K562 (cell line): ENCODE measurements around the gene FIGNL1. TPM values are rescaled to one million over a fixed set of nuclear protein-coding genes. Genes with fewer than 3 reads are reported as not detected.
A peak's percentile ranks its signal among the peaks of the same experiment; 100 is the strongest.

Source experiments
- ZBTB12 ChIP-seq: fragments of 250-450 bp; sonication (Bioruptor Pico); IDR thresholded peaks from 2 replicates; pipeline ENCODE4 v1.4.0; 2020
- ZNF217 ChIP-seq: sonication (generic); formaldehyde crosslinking; IDR thresholded peaks from 2 replicates; pipeline ENCODE4 v1.8.0; 2022; ENCODE audit warnings: mild to moderate bottlenecking, missing genetic modification reagents
- ZNF561 ChIP-seq: fragments of 450-650 bp; formaldehyde crosslinking; conservative IDR thresholded peaks from 2 replicates; pipeline ENCODE4 v1.4.0; 2020; ENCODE audit warnings: mild to moderate bottlenecking, moderate library complexity
- polyA plus RNA-seq, 8 experiments: library from polyadenylated mRNA; depleted of rRNA in 4 of 8; stranded (reverse) in 5 of 8; unstranded in 3 of 8; fragments of >200 nt; fragmentation: Nextera tagmentation in 2 of 8; fragmentation: Illumina TruSeq in 1 of 8; extraction: Ambion mirVana in 2 of 8; extraction: Trizol in 1 of 8; gene quantifications; 2 replicates each; pipeline versions ENCODE4 v1.2.1 to v1.2.3, GENCODE V29; 2011 to 2014; ENCODE audit warnings: inconsistent platforms in 1 of 8, missing spikeins in 1 of 8
- total RNA-seq, 7 experiments: library from RNA; depleted of rRNA in 6 of 7; stranded (reverse); fragments of >200 nt in 6 of 7; fragmentation: Illumina TruSeq in 2 of 7; extraction: Trizol in 2 of 7; gene quantifications; 2 replicates each; pipeline versions ENCODE4 v1.2.1 to v1.2.3, GENCODE V29; 2011 to 2021; ENCODE audit warnings: low replicate concordance in 1 of 7
- TF ChIP-seq, protein P1 (sequence below): fragments of 450-650 bp; IDR thresholded peaks from 2 replicates; pipeline ENCODE4 v1.6.1; 2017; ENCODE audit warnings: antibody characterized with exemption, mild to moderate bottlenecking
- TF ChIP-seq, protein P2 (sequence below): sonication (generic); formaldehyde crosslinking; IDR thresholded peaks from 2 replicates; pipeline ENCODE4 v1.8.1; 2023; ENCODE audit warnings: mild to moderate bottlenecking, missing genetic modification reagents, moderate library complexity
- TF ChIP-seq, protein P3 (sequence below): sonication (generic); formaldehyde crosslinking; IDR thresholded peaks from 2 replicates; pipeline ENCODE4 v1.8.1; 2023; ENCODE audit warnings: missing genetic modification reagents, mild to moderate bottlenecking, borderline replicate concordance
- TF ChIP-seq, protein P4 (sequence below), 2 experiments: fragments of 150-350 bp in 1 of 2; IDR thresholded peaks; 2 replicates each; pipeline ENCODE4 v1.6.1; 2012 to 2016; ENCODE audit warnings: low read depth in 2 of 2, low read length in 2 of 2, mild to moderate bottlenecking in 1 of 2, moderate library complexity in 1 of 2

FIGNL1 gene
- total and polyA plus RNA-seq, 9 of the 15 experiments (the other 6 are each of a cell fraction or from before 2014, with no cell fraction given), result 15.5 to 48.3 (median 27.6) TPM

- TF ChIP-seq, protein P1, sequence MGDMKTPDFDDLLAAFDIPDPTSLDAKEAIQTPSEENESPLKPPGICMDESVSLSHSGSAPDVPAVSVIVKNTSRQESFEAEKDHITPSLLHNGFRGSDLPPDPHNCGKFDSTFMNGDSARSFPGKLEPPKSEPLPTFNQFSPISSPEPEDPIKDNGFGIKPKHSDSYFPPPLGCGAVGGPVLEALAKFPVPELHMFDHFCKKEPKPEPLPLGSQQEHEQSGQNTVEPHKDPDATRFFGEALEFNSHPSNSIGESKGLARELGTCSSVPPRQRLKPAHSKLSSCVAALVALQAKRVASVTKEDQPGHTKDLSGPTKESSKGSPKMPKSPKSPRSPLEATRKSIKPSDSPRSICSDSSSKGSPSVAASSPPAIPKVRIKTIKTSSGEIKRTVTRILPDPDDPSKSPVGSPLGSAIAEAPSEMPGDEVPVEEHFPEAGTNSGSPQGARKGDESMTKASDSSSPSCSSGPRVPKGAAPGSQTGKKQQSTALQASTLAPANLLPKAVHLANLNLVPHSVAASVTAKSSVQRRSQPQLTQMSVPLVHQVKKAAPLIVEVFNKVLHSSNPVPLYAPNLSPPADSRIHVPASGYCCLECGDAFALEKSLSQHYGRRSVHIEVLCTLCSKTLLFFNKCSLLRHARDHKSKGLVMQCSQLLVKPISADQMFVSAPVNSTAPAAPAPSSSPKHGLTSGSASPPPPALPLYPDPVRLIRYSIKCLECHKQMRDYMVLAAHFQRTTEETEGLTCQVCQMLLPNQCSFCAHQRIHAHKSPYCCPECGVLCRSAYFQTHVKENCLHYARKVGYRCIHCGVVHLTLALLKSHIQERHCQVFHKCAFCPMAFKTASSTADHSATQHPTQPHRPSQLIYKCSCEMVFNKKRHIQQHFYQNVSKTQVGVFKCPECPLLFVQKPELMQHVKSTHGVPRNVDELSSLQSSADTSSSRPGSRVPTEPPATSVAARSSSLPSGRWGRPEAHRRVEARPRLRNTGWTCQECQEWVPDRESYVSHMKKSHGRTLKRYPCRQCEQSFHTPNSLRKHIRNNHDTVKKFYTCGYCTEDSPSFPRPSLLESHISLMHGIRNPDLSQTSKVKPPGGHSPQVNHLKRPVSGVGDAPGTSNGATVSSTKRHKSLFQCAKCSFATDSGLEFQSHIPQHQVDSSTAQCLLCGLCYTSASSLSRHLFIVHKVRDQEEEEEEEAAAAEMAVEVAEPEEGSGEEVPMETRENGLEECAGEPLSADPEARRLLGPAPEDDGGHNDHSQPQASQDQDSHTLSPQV, result peak; percentile 77
- TF ChIP-seq, protein P2, sequence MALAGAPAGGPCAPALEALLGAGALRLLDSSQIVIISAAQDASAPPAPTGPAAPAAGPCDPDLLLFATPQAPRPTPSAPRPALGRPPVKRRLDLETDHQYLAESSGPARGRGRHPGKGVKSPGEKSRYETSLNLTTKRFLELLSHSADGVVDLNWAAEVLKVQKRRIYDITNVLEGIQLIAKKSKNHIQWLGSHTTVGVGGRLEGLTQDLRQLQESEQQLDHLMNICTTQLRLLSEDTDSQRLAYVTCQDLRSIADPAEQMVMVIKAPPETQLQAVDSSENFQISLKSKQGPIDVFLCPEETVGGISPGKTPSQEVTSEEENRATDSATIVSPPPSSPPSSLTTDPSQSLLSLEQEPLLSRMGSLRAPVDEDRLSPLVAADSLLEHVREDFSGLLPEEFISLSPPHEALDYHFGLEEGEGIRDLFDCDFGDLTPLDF (CRISPR knock-in tag), result 0 out of 2 replicates have a peak, but pooled peaks have one; percentile 78
- TF ChIP-seq ZNF217 (CRISPR knock-in tag) (no peak), ZBTB12 (peak; percentile 58; the same call in 1 of the 2 replicates), ZNF561 (CRISPR knock-in tag) (no peak)
- TF ChIP-seq, protein P3, sequence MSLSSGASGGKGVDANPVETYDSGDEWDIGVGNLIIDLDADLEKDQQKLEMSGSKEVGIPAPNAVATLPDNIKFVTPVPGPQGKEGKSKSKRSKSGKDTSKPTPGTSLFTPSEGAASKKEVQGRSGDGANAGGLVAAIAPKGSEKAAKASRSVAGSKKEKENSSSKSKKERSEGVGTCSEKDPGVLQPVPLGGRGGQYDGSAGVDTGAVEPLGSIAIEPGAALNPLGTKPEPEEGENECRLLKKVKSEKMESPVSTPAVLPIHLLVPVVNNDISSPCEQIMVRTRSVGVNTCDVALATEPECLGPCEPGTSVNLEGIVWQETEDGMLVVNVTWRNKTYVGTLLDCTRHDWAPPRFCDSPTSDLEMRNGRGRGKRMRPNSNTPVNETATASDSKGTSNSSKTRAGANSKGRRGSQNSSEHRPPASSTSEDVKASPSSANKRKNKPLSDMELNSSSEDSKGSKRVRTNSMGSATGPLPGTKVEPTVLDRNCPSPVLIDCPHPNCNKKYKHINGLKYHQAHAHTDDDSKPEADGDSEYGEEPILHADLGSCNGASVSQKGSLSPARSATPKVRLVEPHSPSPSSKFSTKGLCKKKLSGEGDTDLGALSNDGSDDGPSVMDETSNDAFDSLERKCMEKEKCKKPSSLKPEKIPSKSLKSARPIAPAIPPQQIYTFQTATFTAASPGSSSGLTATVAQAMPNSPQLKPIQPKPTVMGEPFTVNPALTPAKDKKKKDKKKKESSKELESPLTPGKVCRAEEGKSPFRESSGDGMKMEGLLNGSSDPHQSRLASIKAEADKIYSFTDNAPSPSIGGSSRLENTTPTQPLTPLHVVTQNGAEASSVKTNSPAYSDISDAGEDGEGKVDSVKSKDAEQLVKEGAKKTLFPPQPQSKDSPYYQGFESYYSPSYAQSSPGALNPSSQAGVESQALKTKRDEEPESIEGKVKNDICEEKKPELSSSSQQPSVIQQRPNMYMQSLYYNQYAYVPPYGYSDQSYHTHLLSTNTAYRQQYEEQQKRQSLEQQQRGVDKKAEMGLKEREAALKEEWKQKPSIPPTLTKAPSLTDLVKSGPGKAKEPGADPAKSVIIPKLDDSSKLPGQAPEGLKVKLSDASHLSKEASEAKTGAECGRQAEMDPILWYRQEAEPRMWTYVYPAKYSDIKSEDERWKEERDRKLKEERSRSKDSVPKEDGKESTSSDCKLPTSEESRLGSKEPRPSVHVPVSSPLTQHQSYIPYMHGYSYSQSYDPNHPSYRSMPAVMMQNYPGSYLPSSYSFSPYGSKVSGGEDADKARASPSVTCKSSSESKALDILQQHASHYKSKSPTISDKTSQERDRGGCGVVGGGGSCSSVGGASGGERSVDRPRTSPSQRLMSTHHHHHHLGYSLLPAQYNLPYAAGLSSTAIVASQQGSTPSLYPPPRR (CRISPR knock-in tag), result peak; percentile 59; the same call in 1 of the 2 replicates
- TF ChIP-seq, protein P4, sequence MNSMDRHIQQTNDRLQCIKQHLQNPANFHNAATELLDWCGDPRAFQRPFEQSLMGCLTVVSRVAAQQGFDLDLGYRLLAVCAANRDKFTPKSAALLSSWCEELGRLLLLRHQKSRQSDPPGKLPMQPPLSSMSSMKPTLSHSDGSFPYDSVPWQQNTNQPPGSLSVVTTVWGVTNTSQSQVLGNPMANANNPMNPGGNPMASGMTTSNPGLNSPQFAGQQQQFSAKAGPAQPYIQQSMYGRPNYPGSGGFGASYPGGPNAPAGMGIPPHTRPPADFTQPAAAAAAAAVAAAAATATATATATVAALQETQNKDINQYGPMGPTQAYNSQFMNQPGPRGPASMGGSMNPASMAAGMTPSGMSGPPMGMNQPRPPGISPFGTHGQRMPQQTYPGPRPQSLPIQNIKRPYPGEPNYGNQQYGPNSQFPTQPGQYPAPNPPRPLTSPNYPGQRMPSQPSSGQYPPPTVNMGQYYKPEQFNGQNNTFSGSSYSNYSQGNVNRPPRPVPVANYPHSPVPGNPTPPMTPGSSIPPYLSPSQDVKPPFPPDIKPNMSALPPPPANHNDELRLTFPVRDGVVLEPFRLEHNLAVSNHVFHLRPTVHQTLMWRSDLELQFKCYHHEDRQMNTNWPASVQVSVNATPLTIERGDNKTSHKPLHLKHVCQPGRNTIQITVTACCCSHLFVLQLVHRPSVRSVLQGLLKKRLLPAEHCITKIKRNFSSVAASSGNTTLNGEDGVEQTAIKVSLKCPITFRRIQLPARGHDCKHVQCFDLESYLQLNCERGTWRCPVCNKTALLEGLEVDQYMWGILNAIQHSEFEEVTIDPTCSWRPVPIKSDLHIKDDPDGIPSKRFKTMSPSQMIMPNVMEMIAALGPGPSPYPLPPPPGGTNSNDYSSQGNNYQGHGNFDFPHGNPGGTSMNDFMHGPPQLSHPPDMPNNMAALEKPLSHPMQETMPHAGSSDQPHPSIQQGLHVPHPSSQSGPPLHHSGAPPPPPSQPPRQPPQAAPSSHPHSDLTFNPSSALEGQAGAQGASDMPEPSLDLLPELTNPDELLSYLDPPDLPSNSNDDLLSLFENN (IDR thresholded peaks at IDR 0.05; ENCODE audit: low read depth in 2 of 2, low read length in 2 of 2), result no peak
These were observed at the start of gene FIGNL1 (continued) for GRCh38 chr7:50449881-50450589.
